HFF-Myc (cell line): Measurements from ENCODE around the gene CLEC16A.

ENCODE experiments used
- DNase-seq: peaks from one replicate; pipeline ENCODE4 v3.0.0-alpha.2; 2011; ENCODE audit warnings: low read depth; ENCODE audit errors: extremely low read depth
- H3K4me3 ChIP-seq: replicated peaks from 2 replicates; pipeline ENCODE4 v1.5.1; 2011; ENCODE audit warnings: low read depth, mild to moderate bottlenecking, control low read depth, low read length
- CTCF ChIP-seq: IDR thresholded peaks from 2 replicates; pipeline ENCODE4 v1.5.1; 2012; ENCODE audit warnings: mild to moderate bottlenecking, low read depth, low read length, control low read depth; ENCODE audit errors: missing control alignments

CLEC16A gene

GRCh38 chr16:11007714-11008280 lies 63.4 kb downstream of the CLEC16A start:
- no peak overlapping the region for H3K4me3 ChIP-seq
- TF ChIP-seq CTCF = no peak
- DNase-seq = no peak

GRCh38 chr16:11009027-11009755 lies 64.8 kb downstream of the CLEC16A start:
- no peak for TF ChIP-seq CTCF
- no peak for DNase-seq
- H3K4me3 ChIP-seq = no peak overlapping the region

- TF ChIP-seq CTCF = no peak
- no peak for DNase-seq
- no peak overlapping the region for H3K4me3 ChIP-seq
Measured at GRCh38 chr16:11010575-11011221, 66.3 kb downstream of the CLEC16A start.

- no peak for TF ChIP-seq CTCF
Measured at GRCh38 chr16:11011326-11011725, 67.0 kb downstream of the CLEC16A start.

GRCh38 chr16:11012841-11013240 lies 68.5 kb downstream of the CLEC16A start:
- no peak for TF ChIP-seq CTCF
- no peak overlapping the region for H3K4me3 ChIP-seq
- no peak for DNase-seq

More at GRCh38 chr16:11011326-11011725, 67.0 kb downstream of the CLEC16A start:
- H3K4me3 ChIP-seq = no peak overlapping the region
- no peak for DNase-seq

GRCh38 chr16:11014136-11014535 lies 69.8 kb downstream of the CLEC16A start:
- DNase-seq = no peak
- H3K4me3 ChIP-seq = no peak overlapping the region
- no peak for TF ChIP-seq CTCF
